NCI-H510A treated with DMSO at 0.1 percent for 48 hours (cell line): Measurements from ENCODE around the gene GSN.

ENCODE experiments used
- DNase-seq: peaks from one replicate; lab custom pipeline; 2025; lab: John Stamatoyannopoulos, UW

GSN gene

GRCh38 chr9:121372239-121373010 is 104.5 kb downstream of the GSN start:
- DNase-seq = no peak

DNA sequence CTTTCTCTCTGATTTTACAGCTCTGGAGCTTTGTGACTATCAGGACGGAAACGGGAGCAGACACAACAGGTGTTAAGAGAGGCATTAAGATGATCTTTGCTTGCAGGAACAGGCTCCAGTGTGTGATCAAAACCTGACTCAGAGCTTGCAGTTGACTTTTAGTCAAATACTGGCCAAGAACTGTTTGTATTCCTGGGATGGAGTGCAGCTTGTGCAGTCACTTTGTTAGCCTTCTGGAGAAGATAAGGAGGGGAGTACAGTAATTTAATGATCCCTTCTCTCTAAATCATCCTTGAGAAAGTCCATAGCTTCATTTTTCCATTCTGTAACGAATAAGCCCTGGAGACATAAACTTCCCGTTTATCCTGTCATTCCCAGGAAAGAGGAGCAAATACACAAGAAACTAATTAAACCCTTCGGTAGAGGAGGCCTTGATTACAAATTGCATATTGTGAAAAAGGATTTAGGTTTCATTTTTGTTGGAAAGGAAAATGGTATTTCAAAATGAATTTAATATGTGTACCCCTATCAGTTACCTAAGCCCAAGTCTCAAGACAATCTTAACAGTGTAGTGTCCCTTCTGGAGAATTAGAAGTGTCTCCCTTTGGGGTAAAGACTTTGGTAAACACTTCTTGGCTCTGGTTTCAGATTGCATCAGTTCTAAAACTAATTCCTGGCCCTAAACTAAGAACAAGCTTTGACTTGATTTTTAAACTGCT is 105.2 kb downstream of the GSN start:
- peak; percentile 28 for DNase-seq

- no peak for DNase-seq
Observed at GRCh38 chr9:121376214-121376830, 108.4 kb downstream of the GSN start.

DNA sequence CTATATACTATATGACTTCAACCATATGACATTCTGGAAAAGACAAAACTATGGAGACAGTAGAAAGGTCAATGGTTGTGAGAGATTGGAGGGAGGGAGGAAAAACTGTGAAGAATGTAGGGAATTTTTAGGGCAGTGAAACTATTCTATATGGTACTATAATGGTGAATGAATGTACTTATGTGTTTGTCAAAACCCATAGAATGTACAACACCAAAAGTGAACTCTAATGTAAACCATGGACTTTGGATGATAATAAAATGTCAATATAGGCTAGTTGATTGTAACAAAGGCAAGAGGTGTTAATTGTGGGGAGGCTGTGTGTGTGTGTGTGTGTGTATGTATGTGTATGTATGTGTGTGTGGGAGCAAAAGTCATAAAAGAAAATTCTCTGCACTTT is 112.9 kb downstream of the GSN start:
- no peak for DNase-seq
